ENCODE measurements around the gene HOXB5. TPM values are rescaled to one million over a fixed set of nuclear protein-coding genes. Genes with fewer than 3 reads are reported as not detected.

HOXB5 gene
- total and polyA plus RNA-seq, 2 donors = 0.16 to 1.2 TPM

DNA sequence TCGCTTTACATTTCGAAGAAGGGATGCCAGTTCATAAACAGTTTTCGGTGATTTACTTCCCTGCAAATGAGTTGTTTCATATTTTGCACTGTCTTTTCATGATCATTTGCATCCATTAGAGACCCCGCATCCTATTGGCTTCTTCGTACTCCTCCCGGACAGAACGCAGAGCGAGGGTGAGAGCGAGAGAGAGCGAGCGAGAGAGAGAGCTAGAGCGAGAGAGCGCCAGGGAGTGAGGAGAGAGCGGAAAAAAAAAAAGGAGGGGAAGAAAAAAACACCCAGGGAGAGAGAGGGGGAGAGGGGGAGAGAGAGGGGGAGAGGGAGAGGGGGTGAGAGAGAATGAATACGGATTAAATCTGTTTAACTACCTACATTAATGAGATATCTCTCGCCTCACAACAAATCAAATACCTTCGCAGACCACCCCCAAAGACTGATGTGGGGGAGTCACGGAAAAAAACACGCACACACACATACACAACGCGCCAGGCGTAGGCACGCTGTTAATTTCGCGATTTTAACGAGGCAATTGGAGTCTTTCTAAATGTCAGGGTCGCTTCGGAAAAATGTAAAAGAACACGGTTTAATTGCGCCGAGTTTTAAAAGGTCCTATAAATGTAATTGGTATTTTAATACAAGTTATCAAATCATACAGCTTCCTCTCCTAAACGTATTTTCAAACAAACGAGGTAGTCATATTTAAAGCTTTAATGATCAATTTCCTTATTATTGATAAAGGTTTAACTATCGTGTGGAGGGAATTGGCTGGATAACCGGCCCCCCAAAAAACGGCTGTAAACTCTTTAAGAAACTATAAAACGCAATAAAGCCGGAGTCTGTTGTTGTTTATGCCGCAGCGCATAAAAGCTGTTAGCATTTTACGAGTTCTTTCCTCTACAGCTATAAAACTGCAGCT, 21.7 kb upstream of the HOXB5 start, which contains the start of gene HOXB8:
Gene HOXB8 (minus strand): TSS at position 246 of the 916 bp plus-strand sequence. CDS start 588 bp downstream, outside the sequence.
- WGBS = 15% methylated on average over 41 of the region's 41 CpGs
- H3K4me1 ChIP-seq (ENCODE audit: insufficient read depth) = no peaks in the 10 kb centered on the region

DNA sequence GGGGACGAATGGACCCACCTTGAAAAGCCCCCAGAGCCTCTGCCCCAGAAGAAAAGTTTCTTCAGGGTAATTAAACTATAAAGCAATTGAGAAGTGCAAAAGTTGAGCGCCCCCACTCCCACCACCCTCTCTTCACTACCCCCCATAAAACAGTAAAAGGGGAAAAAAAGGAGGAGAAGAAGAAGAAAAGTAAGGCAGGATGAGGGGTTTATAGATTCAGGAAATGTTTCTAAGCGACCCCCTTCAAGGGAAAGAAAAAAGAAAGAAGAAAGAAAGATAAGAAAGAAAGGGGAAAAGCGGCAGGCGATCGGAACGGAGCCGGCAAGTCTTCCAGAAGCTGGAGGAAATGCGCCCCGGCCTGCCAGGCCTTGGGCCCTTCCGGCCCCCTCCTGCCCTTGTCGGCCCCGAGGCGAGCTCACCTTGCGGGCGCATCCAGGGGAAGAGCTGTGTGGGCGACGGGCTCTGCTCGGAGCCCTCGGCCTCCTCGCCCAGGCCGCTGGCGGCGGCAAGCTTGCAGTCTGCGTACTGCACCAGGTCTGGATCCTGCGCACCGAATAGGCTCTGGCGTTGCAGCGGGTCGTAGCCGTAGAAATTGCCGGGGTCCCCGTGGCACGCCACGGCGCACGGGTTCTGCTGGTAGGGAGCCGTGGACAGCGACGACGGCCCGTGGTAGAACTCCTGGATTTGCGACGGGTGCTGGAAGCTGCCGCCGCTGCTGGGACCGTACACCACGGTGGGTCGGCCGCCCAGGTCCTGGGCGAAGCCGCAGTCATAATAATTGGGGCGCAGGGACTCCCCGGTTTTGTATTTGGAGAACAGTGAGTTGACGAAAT, 20.5 kb upstream of the HOXB5 start:
- DNase-seq (ENCODE audit: extremely low spot score) = no peak
- H3K4me3 ChIP-seq (ENCODE audit: low read depth, low read length) = peak overlapping the region; percentile 15
- 3% methylated on average over 55 of the region's 55 CpGs for WGBS
- H3K36me3 ChIP-seq (ENCODE audit: insufficient read depth) = no peaks in the 10 kb centered on the region
- H3K4me1 ChIP-seq (ENCODE audit: insufficient read depth) = no peaks in the 10 kb centered on the region
- no peak overlapping the region for H3K27ac ChIP-seq (ENCODE audit: low read depth)

More for the DNA sequence above, 21.7 kb upstream of the HOXB5 start, which contains the start of gene HOXB8:
- H3K4me3 ChIP-seq (ENCODE audit: low read depth, low read length) = peak within 1 kb of the TSS; percentile 15
- no peak within 1 kb of the TSS for H3K27ac ChIP-seq (ENCODE audit: low read depth)
- no peaks in the 10 kb centered on the region for H3K36me3 ChIP-seq (ENCODE audit: insufficient read depth)
- no peak for DNase-seq (ENCODE audit: extremely low spot score)

DNA sequence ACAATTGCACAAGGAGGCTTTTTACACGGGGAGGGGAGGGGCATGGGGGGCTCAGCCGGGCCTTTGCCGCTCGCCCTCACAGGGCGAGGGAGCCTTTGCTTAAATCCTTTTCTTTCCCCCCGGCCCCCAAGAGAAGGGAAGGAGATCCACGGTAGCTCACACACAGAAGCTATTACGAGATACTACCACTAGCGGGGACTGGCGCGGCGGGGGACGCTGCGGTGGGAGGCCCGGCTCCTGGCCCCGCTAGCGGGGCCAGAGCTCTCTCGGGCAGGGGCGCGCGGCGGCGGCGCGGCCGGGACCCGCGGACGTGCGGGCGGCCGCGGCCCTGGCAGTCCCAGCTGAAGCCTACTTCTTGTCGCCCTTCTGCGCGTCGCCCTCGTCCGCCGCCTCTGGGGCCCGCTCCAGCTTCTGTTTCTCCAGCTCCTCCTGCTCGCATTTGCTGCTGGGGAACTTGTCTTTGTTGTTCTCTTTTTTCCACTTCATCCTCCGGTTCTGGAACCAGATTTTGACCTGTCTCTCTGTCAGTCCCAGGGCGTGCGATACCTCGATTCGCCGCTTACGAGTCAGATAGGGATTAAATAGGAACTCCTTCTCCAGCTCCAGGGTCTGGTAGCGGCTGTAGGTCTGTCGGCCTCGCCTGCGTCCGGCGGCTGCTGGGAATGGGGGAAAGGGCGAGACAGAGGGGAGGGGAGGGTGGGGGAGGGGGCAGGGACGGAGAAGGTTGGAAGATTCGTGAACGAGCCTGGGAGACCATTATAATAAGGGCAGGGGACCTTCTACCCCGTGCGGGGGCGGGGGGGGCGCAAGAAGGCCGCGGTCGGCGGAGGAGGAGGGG, 19.5 kb upstream of the HOXB5 start:
- no peak overlapping the region for H3K27ac ChIP-seq (ENCODE audit: low read depth)
- H3K36me3 ChIP-seq (ENCODE audit: insufficient read depth) = no peaks in the 10 kb centered on the region
- DNase-seq (ENCODE audit: extremely low spot score) = no peak
- WGBS = 1% methylated on average over 67 of the region's 67 CpGs
- H3K4me1 ChIP-seq (ENCODE audit: insufficient read depth) = no peaks in the 10 kb centered on the region
- H3K4me3 ChIP-seq (ENCODE audit: low read depth, low read length) = peak overlapping the region; percentile 45

DNA sequence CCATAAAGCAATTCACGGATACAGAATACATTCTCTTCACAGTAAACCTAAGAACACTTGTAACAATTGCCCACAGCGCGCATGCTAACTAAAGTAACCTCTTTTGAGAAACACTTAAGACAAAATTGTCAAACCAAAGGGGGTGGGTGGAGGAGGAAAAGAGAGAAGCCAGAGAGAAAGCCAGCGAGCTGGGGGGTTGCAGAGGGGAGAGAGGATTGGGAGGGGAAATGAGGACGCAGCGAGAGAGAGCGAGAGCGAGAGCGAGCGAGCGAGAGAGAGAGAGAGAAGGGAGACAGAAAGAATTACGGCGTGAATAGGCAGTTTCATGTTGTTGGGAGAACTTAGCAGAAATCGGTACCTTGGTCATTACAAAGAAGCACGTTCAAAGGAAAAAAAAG, 18.9 kb upstream of the HOXB5 start:
- H3K27ac ChIP-seq (ENCODE audit: low read depth) = no peak overlapping the region
- 2% methylated on average over 15 of the region's 15 CpGs for WGBS
- H3K4me1 ChIP-seq (ENCODE audit: insufficient read depth) = no peaks in the 10 kb centered on the region
- DNase-seq (ENCODE audit: extremely low spot score) = no peak
- H3K4me3 ChIP-seq (ENCODE audit: low read depth, low read length) = peak overlapping the region; percentile 45
- no peaks in the 10 kb centered on the region for H3K36me3 ChIP-seq (ENCODE audit: insufficient read depth)

DNA sequence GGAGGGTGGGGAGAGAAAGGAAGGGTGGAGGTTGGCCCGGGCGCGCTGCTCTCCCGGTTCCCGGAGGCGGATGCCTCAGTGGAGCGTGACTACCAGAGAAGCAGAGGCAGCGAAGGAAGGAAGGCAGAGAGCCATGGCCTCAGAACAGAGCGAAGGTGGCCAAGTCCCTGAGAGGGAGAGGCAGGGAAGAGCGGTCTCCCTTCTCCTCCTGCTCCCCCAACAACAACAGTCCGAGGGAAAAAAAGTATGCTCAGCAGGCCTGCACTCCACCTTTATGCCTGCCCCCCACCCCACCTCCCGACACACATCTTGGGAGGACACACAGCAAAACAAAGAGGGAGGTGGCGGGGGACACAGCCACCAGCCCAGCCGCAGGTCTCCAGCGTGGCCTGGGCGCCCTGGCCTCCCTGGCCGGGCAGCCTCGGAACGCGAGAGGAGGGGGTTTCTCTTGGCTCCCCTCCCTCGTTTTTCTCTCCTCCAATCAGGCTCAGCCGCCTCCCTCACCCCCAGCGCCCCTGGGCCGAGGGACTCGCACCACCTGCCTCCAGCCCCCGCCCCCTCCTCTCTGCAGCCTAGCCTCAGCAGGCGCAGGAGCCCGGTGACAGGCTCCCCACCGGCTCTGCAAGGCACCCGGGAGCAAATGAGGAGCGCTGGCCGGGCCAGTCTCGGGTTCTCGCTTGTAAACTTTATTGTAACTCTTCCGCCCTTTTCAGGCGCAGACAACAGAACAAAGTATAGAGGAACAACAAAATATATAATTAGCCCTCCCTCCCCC, 18.3 kb upstream of the HOXB5 start:
- peak overlapping the region; percentile 45 for H3K4me3 ChIP-seq (ENCODE audit: low read depth, low read length)
- H3K4me1 ChIP-seq (ENCODE audit: insufficient read depth) = no peaks in the 10 kb centered on the region
- no peaks in the 10 kb centered on the region for H3K36me3 ChIP-seq (ENCODE audit: insufficient read depth)
- peak overlapping the region; percentile 31 for H3K27ac ChIP-seq (ENCODE audit: low read depth)
- WGBS = 4% methylated on average over 36 of the region's 36 CpGs
- no peak for DNase-seq (ENCODE audit: extremely low spot score)

DNA sequence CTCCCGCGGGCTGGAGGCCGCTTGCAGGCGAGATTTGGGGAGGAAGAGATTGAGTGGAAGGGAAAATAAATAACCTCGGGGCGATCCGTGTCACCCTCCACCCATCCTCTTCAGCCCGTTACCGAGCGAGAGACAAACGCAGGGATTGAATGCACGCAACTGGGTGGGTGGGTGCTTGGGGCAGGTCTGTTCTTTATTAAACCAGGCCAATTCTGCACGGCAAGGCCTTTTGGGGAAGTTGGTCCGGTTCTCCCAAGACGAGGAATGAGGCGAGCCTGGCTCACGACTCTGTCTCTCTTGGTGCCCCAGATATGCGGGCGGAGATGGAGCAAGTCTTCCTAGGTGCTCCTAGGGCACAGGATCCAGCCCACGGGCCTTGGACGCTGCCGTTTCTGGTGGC, 17.6 kb upstream of the HOXB5 start:
- H3K4me1 ChIP-seq (ENCODE audit: insufficient read depth) = no peaks in the 10 kb centered on the region
- no peak for DNase-seq (ENCODE audit: extremely low spot score)
- no peaks in the 10 kb centered on the region for H3K36me3 ChIP-seq (ENCODE audit: insufficient read depth)
- WGBS = 3% methylated on average over 22 of the region's 22 CpGs
- H3K4me3 ChIP-seq (ENCODE audit: low read depth, low read length) = peak overlapping the region; percentile 45
- peak overlapping the region; percentile 28 for H3K27ac ChIP-seq (ENCODE audit: low read depth)

DNA sequence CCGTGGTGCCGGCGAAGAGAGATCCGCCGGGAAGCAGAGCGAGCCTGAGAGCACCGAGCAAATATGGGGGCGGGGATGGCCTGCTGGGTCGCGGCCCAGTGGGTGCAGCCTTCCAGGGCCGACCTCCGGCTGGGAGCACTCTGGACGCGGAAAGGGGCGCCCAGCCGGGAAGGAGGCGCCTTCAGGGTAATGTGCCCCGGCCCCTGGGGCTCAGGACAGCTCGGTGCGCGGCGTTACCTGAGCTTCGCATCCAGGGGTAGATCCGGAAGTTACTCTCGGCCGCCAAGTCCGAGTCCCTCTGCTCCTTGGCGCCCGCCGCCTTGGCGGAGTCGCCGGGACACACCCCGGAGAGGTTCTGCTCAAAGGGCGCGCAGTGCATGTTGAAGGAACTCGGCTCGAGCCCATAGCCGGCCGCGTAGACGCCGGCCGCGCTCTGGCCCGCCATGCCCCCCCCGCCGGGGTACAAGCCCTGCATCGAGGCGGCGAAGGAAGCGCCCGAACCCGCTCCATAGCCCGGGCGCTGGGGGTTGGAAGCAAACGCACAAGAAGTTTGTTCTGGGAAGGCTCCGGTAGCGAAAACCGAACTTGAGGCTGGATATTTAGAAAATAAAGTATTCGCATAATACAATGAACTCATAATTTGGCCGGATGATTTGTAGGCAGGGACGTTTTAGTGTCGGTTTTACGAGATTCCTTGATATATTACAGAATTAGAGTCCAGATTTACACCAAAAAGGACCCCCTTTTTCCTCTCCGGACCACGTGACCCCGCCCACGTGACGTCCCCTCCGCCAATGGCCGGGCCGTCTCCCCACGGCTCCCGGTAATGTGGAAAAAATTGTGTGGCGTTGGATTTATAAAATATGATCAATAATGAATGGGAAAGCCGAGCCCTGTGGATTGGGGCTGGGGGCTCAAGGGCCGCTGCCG, 17.0 kb upstream of the HOXB5 start, which contains the start of gene HOXB7:
Gene HOXB7 (minus strand): TSS at position 736 of the 930 bp plus-strand sequence. CDS start 99 bp downstream, at position 637.
- Histone ChIP-seq H3K4me1 (ENCODE audit: insufficient read depth) (no peaks in the 10 kb centered on the region), H3K4me3 (ENCODE audit: low read depth, low read length) (peak within 1 kb of the TSS; percentile 45), H3K36me3 (ENCODE audit: insufficient read depth) (no peaks in the 10 kb centered on the region), H3K27ac (ENCODE audit: low read depth) (peak within 1 kb of the TSS; percentile 71)
- DNase-seq (ENCODE audit: extremely low spot score) = no peak
- under 1% methylated on average over 79 of the region's 79 CpGs for WGBS

DNA sequence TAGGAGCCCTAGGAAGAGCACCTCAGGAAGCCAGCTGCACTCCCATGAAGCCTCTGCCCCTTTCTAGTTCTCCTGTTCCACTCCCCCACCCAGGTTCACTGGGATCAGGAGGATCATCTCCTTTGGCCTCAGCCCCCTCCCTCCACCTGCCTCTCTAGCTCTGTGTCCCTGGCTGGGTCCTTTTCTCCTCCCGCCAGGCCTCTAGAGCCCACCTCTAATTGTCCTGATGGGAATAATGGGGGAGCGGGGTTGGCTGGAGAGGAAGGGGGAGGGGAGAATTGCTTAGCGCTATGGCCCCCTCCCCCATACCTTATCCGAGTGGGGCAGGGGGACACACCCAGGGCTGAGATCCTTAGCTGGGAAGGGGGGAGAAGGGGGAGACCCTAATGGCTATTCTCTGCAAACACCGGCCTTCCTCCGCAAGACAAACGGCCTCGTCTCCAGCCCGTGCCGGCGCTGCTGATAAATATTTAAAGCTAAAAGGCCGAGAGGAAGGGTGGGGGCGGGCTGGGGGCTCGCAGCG, 16.2 kb upstream of the HOXB5 start:
- WGBS = 5% methylated on average over 15 of the region's 15 CpGs
- DNase-seq (ENCODE audit: extremely low spot score) = no peak
- Histone ChIP-seq H3K4me1 (ENCODE audit: insufficient read depth) (no peaks in the 10 kb centered on the region), H3K36me3 (ENCODE audit: insufficient read depth) (no peaks in the 10 kb centered on the region), H3K27ac (ENCODE audit: low read depth) (peak overlapping the region; percentile 62), H3K4me3 (ENCODE audit: low read depth, low read length) (peak overlapping the region; percentile 45)

DNA sequence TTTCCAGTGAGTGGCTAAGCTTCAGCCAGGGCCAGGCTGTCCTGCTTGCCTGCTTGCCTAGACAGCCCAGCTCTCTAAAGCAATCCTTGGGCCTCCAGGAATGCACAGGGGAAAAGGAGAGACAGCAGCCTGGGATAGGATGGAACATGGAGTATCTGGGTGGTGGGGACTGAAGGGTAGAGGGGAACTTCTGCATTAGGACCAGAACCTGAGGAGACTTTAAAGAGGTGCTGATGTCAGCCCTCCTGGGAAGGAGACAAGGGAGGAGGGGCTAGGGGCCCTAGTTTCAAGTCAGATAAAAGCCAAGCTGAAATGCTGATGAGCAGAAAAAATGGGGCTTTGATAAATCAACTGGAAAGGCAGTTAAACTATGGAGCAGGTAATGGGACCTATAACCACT, 15.5 kb upstream of the HOXB5 start:
- Histone ChIP-seq H3K4me3 (ENCODE audit: low read depth, low read length) (no peak overlapping the region), H3K36me3 (ENCODE audit: insufficient read depth) (no peaks in the 10 kb centered on the region), H3K27ac (ENCODE audit: low read depth) (no peak overlapping the region), H3K4me1 (ENCODE audit: insufficient read depth) (no peaks in the 10 kb centered on the region)
- DNase-seq (ENCODE audit: extremely low spot score) = no peak

DNA sequence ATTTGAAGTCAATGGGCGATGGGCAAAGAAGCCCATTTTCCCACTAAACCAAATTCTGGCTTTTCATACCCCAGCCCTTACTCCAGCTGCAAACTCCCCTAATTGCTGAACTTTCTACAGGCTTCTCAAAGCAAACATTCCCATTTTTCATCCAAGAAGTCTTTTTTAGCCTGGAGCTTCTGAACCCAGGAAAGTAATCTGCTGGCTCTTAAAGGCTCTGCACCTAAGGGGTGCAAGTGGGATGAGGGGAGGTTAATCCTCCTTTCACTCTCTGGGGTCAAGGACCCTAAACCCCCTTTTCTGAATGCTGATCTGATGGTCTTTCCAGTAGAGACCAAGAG, 14.9 kb upstream of the HOXB5 start:
- DNase-seq (ENCODE audit: extremely low spot score) = no peak
- WGBS = 93% methylated on average over 1 of the region's 1 CpG
- Histone ChIP-seq H3K4me3 (ENCODE audit: low read depth, low read length) (no peak overlapping the region), H3K4me1 (ENCODE audit: insufficient read depth) (no peaks in the 10 kb centered on the region), H3K36me3 (ENCODE audit: insufficient read depth) (no peaks in the 10 kb centered on the region), H3K27ac (ENCODE audit: low read depth) (no peak overlapping the region)

DNA sequence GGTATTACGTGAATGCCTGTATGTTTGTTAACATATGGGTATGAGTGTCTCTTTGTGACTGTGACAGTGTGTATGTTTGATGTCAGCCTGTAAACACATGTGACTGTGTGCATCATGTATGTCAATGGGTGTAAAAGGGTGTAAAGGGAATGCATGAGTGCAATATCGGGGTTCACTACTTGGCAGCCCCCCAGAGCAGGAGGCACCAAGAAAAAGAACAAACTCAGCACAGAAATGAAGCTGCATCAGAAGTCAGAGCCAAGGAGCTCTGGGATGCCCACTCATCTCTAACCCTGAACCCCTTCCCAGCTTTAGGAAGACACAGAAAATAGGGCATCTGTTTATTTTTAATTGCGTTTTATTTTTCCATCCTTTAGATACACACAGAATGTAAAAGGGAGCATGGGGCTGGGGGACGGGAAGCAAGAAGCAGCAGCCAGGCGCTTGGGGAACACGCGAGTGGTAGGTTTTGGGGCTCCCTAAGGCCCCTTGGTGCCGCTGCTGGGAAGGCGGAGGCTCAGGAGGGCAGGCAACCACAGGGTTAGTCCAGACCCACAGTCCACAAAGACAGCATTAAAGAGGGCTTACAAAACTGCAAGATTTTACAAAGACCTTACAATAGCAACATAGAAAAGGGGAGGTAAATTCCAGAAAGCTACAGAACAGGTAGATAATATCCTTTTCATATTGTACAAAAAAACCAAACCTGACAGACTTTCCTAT, 13.5 kb upstream of the HOXB5 start:
- WGBS = 70% methylated on average over 9 of the region's 9 CpGs
- Histone ChIP-seq H3K4me1 (ENCODE audit: insufficient read depth) (no peaks in the 10 kb centered on the region), H3K4me3 (ENCODE audit: low read depth, low read length) (no peak overlapping the region), H3K36me3 (ENCODE audit: insufficient read depth) (no peaks in the 10 kb centered on the region), H3K27ac (ENCODE audit: low read depth) (no peak overlapping the region)
- DNase-seq (ENCODE audit: extremely low spot score) = no peak

Measured in urinary bladder (tissue), 4 donors.